Left ventricle myocardium inferior (tissue), 1 donor: ENCODE measurements around the gene SLC66A2. TPM values are rescaled to one million over a fixed set of nuclear protein-coding genes. Genes with fewer than 3 reads are reported as not detected.

Experiments
- DNase-seq: peaks from one replicate; pipeline ENCODE4 v3.0.0-alpha.2; 2020
- H3K27ac ChIP-seq: fragments of 200-600 bp; replicated peaks from 2 replicates; pipeline ENCODE4 v1.8.0; 2021
- H3K27me3 ChIP-seq: fragments of 200-600 bp; 2 replicates; pipeline ENCODE4 v1.8.0; 2021; ENCODE audit warnings: low read depth
- H3K36me3 ChIP-seq: fragments of 200-600 bp; 2 replicates; pipeline ENCODE4 v1.8.0; 2021
- H3K4me1 ChIP-seq: fragments of 200-600 bp; 2 replicates; pipeline ENCODE4 v1.8.0; 2021
- H3K4me3 ChIP-seq: fragments of 200-600 bp; 2 replicates; pipeline ENCODE4 v1.8.0; 2021; ENCODE audit warnings: mild to moderate bottlenecking, moderate library complexity
- H3K9me3 ChIP-seq: fragments of 200-600 bp; replicated peaks from 2 replicates; pipeline ENCODE4 v1.8.0; 2021
- CTCF ChIP-seq: fragments of 200-600 bp; IDR thresholded peaks from 2 replicates; pipeline ENCODE4 v1.8.0; 2021; ENCODE audit warnings: antibody characterized with exemption, mild to moderate bottlenecking, borderline replicate concordance
- intact Hi-C: fragments of 100-400 bp; cut with micrococcal nuclease; formaldehyde crosslinking; loops from one replicate; pipeline ENCODE4 v1.11.0; 2022
- total RNA-seq: library from RNA; stranded (reverse); fragmentation: NEBNext Ultra II Directional; extraction: Animal tissue kit (Norgen Biotek cat#: 25700); gene quantifications from one replicate; pipeline ENCODE4 v1.2.1, GENCODE V29; 2021
- donor health status: DM: no; HTN: yes; CAD: no; lungs with severe emphysema.

Gene SLC66A2
- total RNA-seq, 1 donor from 2014 or later: 27.4 TPM

DNA sequence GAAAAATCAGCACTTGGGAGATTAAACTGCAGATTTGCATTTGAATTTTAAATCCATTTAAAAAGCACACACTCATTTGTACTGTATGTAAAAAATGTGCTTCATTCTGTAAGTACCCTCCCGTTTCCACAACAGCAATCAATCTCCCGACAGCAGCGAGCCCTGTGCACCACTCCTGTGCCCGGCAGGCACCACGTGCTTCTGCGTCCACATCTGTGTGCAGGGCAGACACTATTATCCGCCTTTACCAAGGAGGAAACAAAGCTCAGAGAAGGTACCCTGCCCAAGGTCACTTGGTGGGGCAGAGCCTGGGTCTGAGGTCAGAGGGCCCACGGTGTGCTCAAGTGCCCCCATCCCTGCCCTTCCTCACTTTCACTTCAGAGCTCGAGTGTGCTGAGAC, 20.5 kb upstream of the SLC66A2 start:
- DNase-seq: no peak
- no peak overlapping the region for H3K27ac ChIP-seq
- no peak for TF ChIP-seq CTCF
- H3K27me3 ChIP-seq: no peaks in the 10 kb centered on the region
- intact Hi-C loops: no loop called here
- H3K4me1 ChIP-seq: peaks cover 8% of the 10 kb centered on the region
- no peaks in the 10 kb centered on the region for H3K9me3 ChIP-seq
- peaks cover 55% of the 10 kb centered on the region for H3K36me3 ChIP-seq
- no peak overlapping the region for H3K4me3 ChIP-seq

- no peak for TF ChIP-seq CTCF
- Histone ChIP-seq H3K4me1 (peaks cover 7% of the 10 kb centered on the region), H3K4me3 (no peak overlapping the region), H3K9me3 (no peaks in the 10 kb centered on the region), H3K27me3 (no peaks in the 10 kb centered on the region), H3K27ac (no peak overlapping the region), H3K36me3 (peaks cover 55% of the 10 kb centered on the region)
- intact Hi-C loops: no loop called here
- no peak for DNase-seq
Measured at GRCh38 chr18:79971211-79971952, 19.9 kb upstream of the SLC66A2 start.

- Histone ChIP-seq H3K27ac (no peak overlapping the region), H3K4me1 (peaks cover 2% of the 10 kb centered on the region), H3K4me3 (no peak overlapping the region), H3K36me3 (peaks cover 55% of the 10 kb centered on the region), H3K9me3 (no peaks in the 10 kb centered on the region), H3K27me3 (no peaks in the 10 kb centered on the region)
- TF ChIP-seq CTCF: no peak
- intact Hi-C loops: no loop called here
- DNase-seq: no peak
Measured at GRCh38 chr18:79970419-79971133, 19.1 kb upstream of the SLC66A2 start.

- Histone ChIP-seq H3K27me3 (peaks cover 17% of the 10 kb centered on the region), H3K36me3 (peaks cover 10% of the 10 kb centered on the region), H3K9me3 (no peaks in the 10 kb centered on the region), H3K27ac (peak overlapping the region; percentile 81), H3K4me3 (peak overlapping the region; percentile 77), H3K4me1 (peaks cover 19% of the 10 kb centered on the region)
- no peak for DNase-seq
- intact Hi-C loops: no loop called here
- no peak for TF ChIP-seq CTCF
Measured at GRCh38 chr18:79965119-79965902, 13.9 kb upstream of the SLC66A2 start.

- intact Hi-C loops: no loop called here
- H3K4me3 ChIP-seq: peak within 1 kb of the TSS; percentile 77
- peaks cover 9% of the 10 kb centered on the region for H3K36me3 ChIP-seq
- TF ChIP-seq CTCF: peak; percentile 64
- peak within 1 kb of the TSS; percentile 81 for H3K27ac ChIP-seq
- peaks cover 19% of the 10 kb centered on the region for H3K4me1 ChIP-seq
- peak; percentile 70 for DNase-seq
- H3K9me3 ChIP-seq: no peaks in the 10 kb centered on the region
- H3K27me3 ChIP-seq: peaks cover 17% of the 10 kb centered on the region
Measured at GRCh38 chr18:79964330-79965118, 13.1 kb upstream of the SLC66A2 start, which contains the start of gene HSBP1L1. Gene HSBP1L1, plus strand, starts transcription at chr18:79964643. Its CDS starts 93 bp downstream, at chr18:79964736.
